Loucy (cell line): ENCODE results near the gene SYNE1.

Experiments used
- H2AFZ ChIP-seq: fragments of 200-600 bp; sonication (generic); 2 replicates; pipeline ENCODE4 v1.6.0; 2016; ENCODE audit warnings: antibody characterized with exemption, mild to moderate bottlenecking, low read length, moderate library complexity
- H3F3A ChIP-seq: fragments of 200-600 bp; 2 replicates; pipeline ENCODE4 v1.6.0; 2016; ENCODE audit warnings: antibody characterized with exemption, low read depth, mild to moderate bottlenecking
- H3K27me3 ChIP-seq: fragments of 200-600 bp; sonication (generic); 2 replicates; pipeline ENCODE4 v1.6.1; 2014; ENCODE audit warnings: low read length, mild to moderate bottlenecking; ENCODE audit not compliant: insufficient read depth, poor library complexity, severe bottlenecking
- H3K36me3 ChIP-seq: fragments of 200-600 bp; sonication (generic); 2 replicates; pipeline ENCODE4 v1.6.1; 2016; ENCODE audit warnings: low read length; ENCODE audit not compliant: insufficient read depth
- H3K4me1 ChIP-seq: fragments of 200-600 bp; sonication (generic); 2 replicates; pipeline ENCODE4 v1.5.1; 2014; ENCODE audit warnings: low read length, mild to moderate bottlenecking; ENCODE audit not compliant: insufficient read depth, poor library complexity, severe bottlenecking
- H3K4me2 ChIP-seq: fragments of 200-600 bp; sonication (generic); 2 replicates; pipeline ENCODE4 v1.6.0; 2014; ENCODE audit warnings: antibody characterized with exemption, low read length, low read depth, mild to moderate bottlenecking; ENCODE audit not compliant: poor library complexity, severe bottlenecking
- H3K4me3 ChIP-seq: fragments of 200-600 bp; sonication (generic); 2 replicates; pipeline ENCODE4 v1.5.1; 2014; ENCODE audit warnings: low read length, mild to moderate bottlenecking, mixed read lengths; ENCODE audit not compliant: poor library complexity, severe bottlenecking
- H3K79me2 ChIP-seq: fragments of 200-600 bp; sonication (generic); 2 replicates; pipeline ENCODE4 v1.6.1; 2014; ENCODE audit warnings: low read length; ENCODE audit not compliant: insufficient read depth
- H3K9ac ChIP-seq: fragments of 200-600 bp; sonication (generic); 2 replicates; pipeline ENCODE4 v1.6.0; 2014; ENCODE audit warnings: mild to moderate bottlenecking, low read depth, low read length, moderate library complexity; ENCODE audit not compliant: poor library complexity, severe bottlenecking
- H3K9me2 ChIP-seq: fragments of 200-600 bp; sonication (generic); replicated peaks from 2 replicates; pipeline ENCODE4 v1.6.1; 2016; ENCODE audit warnings: low read depth, low read length, mixed read lengths
- H3K9me3 ChIP-seq: fragments of 200-600 bp; sonication (generic); 2 replicates; pipeline ENCODE4 v1.6.1; 2014; ENCODE audit warnings: mild to moderate bottlenecking, antibody characterized with exemption, low read length, low read depth; ENCODE audit not compliant: insufficient read depth
- H4K20me1 ChIP-seq: fragments of 200-600 bp; sonication (generic); 2 replicates; pipeline ENCODE4 v1.6.0; 2014; ENCODE audit warnings: antibody characterized with exemption, low read length, mild to moderate bottlenecking; ENCODE audit not compliant: insufficient read depth, poor library complexity, severe bottlenecking
- CTCF ChIP-seq: fragments of 200-600 bp; sonication (generic); conservative IDR thresholded peaks from 2 replicates; pipeline ENCODE4 v1.5.1; 2014; ENCODE audit warnings: mild to moderate bottlenecking, antibody characterized with exemption, low read length
- EZH2phosphoT487 ChIP-seq: fragments of 200-600 bp; IDR thresholded peaks from 2 replicates; pipeline ENCODE4 v1.6.1; 2018; ENCODE audit warnings: antibody characterized with exemption, mild to moderate bottlenecking, moderate library complexity, borderline replicate concordance

Gene SYNE1

GRCh38 chr6:152271776-152272464, 365.2 kb downstream of the SYNE1 start:
- Histone ChIP-seq H3K27me3 (no peaks in the 10 kb centered on the region), H3K9me3 (no peaks in the 10 kb centered on the region), H3K4me2 (no peak overlapping the region), H2AFZ (no peak overlapping the region), H3K9ac (no peak overlapping the region), H3K36me3 (peaks cover 5% of the 10 kb centered on the region; the same call in 1 of the 2 replicates), H3K4me1 (no peaks in the 10 kb centered on the region), H3K4me3 (no peak overlapping the region), H3K79me2 (no peaks in the 10 kb centered on the region), H3K9me2 (no peaks in the 10 kb centered on the region), H4K20me1 (no peaks in the 10 kb centered on the region), H3F3A (no peaks in the 10 kb centered on the region)
- TF ChIP-seq CTCF (no peak; the same call in 1 of the 2 replicates), EZH2phosphoT487 (no peak)

GRCh38 chr6:152270301-152270925, 366.7 kb downstream of the SYNE1 start:
- Histone ChIP-seq H3K27me3 (no peaks in the 10 kb centered on the region), H2AFZ (no peak overlapping the region), H4K20me1 (no peaks in the 10 kb centered on the region), H3K36me3 (peaks cover 5% of the 10 kb centered on the region; the same call in 1 of the 2 replicates), H3K9ac (no peak overlapping the region), H3K9me2 (no peaks in the 10 kb centered on the region), H3K4me3 (no peak overlapping the region), H3K9me3 (no peaks in the 10 kb centered on the region), H3K4me1 (no peaks in the 10 kb centered on the region), H3F3A (no peaks in the 10 kb centered on the region), H3K79me2 (no peaks in the 10 kb centered on the region), H3K4me2 (no peak overlapping the region)
- no peak for TF ChIP-seq CTCF
- no peak for TF ChIP-seq EZH2phosphoT487

GRCh38 chr6:152268846-152269442, 368.2 kb downstream of the SYNE1 start:
- Histone ChIP-seq H3K4me2 (no peak overlapping the region), H4K20me1 (no peaks in the 10 kb centered on the region), H3F3A (no peaks in the 10 kb centered on the region), H3K9me3 (no peaks in the 10 kb centered on the region), H3K4me1 (no peaks in the 10 kb centered on the region), H3K9ac (no peak overlapping the region), H2AFZ (no peak overlapping the region), H3K36me3 (peaks cover 5% of the 10 kb centered on the region; the same call in 1 of the 2 replicates), H3K79me2 (no peaks in the 10 kb centered on the region), H3K4me3 (no peak overlapping the region), H3K9me2 (no peaks in the 10 kb centered on the region), H3K27me3 (no peaks in the 10 kb centered on the region)
- TF ChIP-seq EZH2phosphoT487 (no peak), CTCF (no peak)
